ENCODE results near the gene GRIK3. TPM values are rescaled to one million over a fixed set of nuclear protein-coding genes. Genes with fewer than 3 reads are reported as not detected.

Gene GRIK3
- total and polyA plus RNA-seq, 2 of the 8 experiments (the other 6 are each of a cell fraction or from before 2014, with no cell fraction given): 2.1 to 3.4 TPM

DNA sequence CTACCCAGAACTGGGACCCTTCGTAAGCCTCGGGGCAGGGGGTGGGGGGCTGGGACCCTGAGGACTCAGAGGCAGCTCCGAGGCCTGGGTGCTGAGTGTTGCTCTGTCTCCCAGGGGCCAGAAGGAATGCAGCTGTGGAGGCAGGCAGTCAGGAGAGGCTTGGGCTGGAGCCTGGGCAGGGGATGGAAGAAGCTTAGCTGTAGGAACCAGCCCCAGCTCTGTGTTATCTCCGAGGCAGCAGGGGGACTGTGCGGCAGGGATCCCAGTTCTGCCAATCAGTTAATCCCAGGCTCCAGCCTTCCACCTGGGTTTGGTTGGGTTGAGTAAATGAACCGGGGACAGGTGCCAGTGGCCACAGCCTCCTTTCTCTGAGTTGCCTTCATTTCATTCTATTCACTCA, 8.2 kb upstream of the GRIK3 start (continued):
- TF ChIP-seq, protein P1, sequence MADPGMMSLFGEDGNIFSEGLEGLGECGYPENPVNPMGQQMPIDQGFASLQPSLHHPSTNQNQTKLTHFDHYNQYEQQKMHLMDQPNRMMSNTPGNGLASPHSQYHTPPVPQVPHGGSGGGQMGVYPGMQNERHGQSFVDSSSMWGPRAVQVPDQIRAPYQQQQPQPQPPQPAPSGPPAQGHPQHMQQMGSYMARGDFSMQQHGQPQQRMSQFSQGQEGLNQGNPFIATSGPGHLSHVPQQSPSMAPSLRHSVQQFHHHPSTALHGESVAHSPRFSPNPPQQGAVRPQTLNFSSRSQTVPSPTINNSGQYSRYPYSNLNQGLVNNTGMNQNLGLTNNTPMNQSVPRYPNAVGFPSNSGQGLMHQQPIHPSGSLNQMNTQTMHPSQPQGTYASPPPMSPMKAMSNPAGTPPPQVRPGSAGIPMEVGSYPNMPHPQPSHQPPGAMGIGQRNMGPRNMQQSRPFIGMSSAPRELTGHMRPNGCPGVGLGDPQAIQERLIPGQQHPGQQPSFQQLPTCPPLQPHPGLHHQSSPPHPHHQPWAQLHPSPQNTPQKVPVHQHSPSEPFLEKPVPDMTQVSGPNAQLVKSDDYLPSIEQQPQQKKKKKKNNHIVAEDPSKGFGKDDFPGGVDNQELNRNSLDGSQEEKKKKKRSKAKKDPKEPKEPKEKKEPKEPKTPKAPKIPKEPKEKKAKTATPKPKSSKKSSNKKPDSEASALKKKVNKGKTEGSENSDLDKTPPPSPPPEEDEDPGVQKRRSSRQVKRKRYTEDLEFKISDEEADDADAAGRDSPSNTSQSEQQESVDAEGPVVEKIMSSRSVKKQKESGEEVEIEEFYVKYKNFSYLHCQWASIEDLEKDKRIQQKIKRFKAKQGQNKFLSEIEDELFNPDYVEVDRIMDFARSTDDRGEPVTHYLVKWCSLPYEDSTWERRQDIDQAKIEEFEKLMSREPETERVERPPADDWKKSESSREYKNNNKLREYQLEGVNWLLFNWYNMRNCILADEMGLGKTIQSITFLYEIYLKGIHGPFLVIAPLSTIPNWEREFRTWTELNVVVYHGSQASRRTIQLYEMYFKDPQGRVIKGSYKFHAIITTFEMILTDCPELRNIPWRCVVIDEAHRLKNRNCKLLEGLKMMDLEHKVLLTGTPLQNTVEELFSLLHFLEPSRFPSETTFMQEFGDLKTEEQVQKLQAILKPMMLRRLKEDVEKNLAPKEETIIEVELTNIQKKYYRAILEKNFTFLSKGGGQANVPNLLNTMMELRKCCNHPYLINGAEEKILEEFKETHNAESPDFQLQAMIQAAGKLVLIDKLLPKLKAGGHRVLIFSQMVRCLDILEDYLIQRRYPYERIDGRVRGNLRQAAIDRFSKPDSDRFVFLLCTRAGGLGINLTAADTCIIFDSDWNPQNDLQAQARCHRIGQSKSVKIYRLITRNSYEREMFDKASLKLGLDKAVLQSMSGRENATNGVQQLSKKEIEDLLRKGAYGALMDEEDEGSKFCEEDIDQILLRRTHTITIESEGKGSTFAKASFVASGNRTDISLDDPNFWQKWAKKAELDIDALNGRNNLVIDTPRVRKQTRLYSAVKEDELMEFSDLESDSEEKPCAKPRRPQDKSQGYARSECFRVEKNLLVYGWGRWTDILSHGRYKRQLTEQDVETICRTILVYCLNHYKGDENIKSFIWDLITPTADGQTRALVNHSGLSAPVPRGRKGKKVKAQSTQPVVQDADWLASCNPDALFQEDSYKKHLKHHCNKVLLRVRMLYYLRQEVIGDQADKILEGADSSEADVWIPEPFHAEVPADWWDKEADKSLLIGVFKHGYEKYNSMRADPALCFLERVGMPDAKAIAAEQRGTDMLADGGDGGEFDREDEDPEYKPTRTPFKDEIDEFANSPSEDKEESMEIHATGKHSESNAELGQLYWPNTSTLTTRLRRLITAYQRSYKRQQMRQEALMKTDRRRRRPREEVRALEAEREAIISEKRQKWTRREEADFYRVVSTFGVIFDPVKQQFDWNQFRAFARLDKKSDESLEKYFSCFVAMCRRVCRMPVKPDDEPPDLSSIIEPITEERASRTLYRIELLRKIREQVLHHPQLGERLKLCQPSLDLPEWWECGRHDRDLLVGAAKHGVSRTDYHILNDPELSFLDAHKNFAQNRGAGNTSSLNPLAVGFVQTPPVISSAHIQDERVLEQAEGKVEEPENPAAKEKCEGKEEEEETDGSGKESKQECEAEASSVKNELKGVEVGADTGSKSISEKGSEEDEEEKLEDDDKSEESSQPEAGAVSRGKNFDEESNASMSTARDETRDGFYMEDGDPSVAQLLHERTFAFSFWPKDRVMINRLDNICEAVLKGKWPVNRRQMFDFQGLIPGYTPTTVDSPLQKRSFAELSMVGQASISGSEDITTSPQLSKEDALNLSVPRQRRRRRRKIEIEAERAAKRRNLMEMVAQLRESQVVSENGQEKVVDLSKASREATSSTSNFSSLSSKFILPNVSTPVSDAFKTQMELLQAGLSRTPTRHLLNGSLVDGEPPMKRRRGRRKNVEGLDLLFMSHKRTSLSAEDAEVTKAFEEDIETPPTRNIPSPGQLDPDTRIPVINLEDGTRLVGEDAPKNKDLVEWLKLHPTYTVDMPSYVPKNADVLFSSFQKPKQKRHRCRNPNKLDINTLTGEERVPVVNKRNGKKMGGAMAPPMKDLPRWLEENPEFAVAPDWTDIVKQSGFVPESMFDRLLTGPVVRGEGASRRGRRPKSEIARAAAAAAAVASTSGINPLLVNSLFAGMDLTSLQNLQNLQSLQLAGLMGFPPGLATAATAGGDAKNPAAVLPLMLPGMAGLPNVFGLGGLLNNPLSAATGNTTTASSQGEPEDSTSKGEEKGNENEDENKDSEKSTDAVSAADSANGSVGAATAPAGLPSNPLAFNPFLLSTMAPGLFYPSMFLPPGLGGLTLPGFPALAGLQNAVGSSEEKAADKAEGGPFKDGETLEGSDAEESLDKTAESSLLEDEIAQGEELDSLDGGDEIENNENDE (IDR thresholded peaks at IDR 0.05; ENCODE audit: insufficient replicate concordance, low read length): no peak
- no peak for TF ChIP-seq SIX5 (IDR thresholded peaks at IDR 0.05; ENCODE audit: low read depth, low read length)
- TF ChIP-seq, protein P2, sequence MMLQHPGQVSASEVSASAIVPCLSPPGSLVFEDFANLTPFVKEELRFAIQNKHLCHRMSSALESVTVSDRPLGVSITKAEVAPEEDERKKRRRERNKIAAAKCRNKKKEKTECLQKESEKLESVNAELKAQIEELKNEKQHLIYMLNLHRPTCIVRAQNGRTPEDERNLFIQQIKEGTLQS (IDR thresholded peaks at IDR 0.05; ENCODE audit: insufficient read depth, low read depth, low read length): no peak
- no peak for TF ChIP-seq RBBP5 (IDR thresholded peaks at IDR 0.05; ENCODE audit: borderline replicate concordance, low read depth, low read length)
- TF ChIP-seq SRF (IDR thresholded peaks at IDR 0.05; ENCODE audit: low read depth, low read length): no peak
- TF ChIP-seq, protein P3, sequence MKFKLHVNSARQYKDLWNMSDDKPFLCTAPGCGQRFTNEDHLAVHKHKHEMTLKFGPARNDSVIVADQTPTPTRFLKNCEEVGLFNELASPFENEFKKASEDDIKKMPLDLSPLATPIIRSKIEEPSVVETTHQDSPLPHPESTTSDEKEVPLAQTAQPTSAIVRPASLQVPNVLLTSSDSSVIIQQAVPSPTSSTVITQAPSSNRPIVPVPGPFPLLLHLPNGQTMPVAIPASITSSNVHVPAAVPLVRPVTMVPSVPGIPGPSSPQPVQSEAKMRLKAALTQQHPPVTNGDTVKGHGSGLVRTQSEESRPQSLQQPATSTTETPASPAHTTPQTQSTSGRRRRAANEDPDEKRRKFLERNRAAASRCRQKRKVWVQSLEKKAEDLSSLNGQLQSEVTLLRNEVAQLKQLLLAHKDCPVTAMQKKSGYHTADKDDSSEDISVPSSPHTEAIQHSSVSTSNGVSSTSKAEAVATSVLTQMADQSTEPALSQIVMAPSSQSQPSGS (IDR thresholded peaks at IDR 0.05; ENCODE audit: low read length): no peak
- no peak for TF ChIP-seq TCF12 (IDR thresholded peaks at IDR 0.05; ENCODE audit: low read depth, low read length)
- no peak for TF ChIP-seq CTBP2 (IDR thresholded peaks at IDR 0.05; ENCODE audit: borderline replicate concordance, insufficient read depth, insufficient read length, low read length)
- TF ChIP-seq SIRT6 (IDR thresholded peaks at IDR 0.05; ENCODE audit: low read length): no peak
- TF ChIP-seq ZNF274 (IDR thresholded peaks at IDR 0.05; ENCODE audit: borderline replicate concordance, extremely low read depth, low read length): no peak
